ENCODE measurements around the gene ANXA9.

Gene ANXA9
- total RNA-seq = 0 to 0.29 (median 0) reads per million in 4 experiments

- no peak for DNase-seq
Measured at GRCh38 chr1:150981805-150982712, at the start of gene ANXA9. Gene ANXA9 (plus strand): TSS chr1:150982292. CDS start chr1:150983106, 814 bp downstream.

GRCh38 chr1:150944856-150945255, 37.2 kb upstream of the ANXA9 start:
- DNase-seq = no peak

GRCh38 chr1:150954708-150955107, 27.4 kb upstream of the ANXA9 start:
- DNase-seq = no peak

GRCh38 chr1:150955280-150955679, 26.8 kb upstream of the ANXA9 start:
- no peak for DNase-seq

- no peak for DNase-seq
Measured at GRCh38 chr1:150957666-150958065, 24.4 kb upstream of the ANXA9 start.

- DNase-seq = no peak
Measured at GRCh38 chr1:150960646-150961045, 21.4 kb upstream of the ANXA9 start.

GRCh38 chr1:150961756-150962155, 20.3 kb upstream of the ANXA9 start:
- DNase-seq = no peak

- DNase-seq = no peak
Measured at GRCh38 chr1:150963321-150964163, 18.6 kb upstream of the ANXA9 start.

GRCh38 chr1:150964164-150964489, 18.0 kb upstream of the ANXA9 start:
- no peak for DNase-seq

GRCh38 chr1:150965605-150966004, 16.5 kb upstream of the ANXA9 start:
- DNase-seq = no peak

GRCh38 chr1:150966011-150966410, 16.1 kb upstream of the ANXA9 start:
- DNase-seq = no peak

GRCh38 chr1:150967936-150968335, 14.2 kb upstream of the ANXA9 start:
- no peak for DNase-seq

GRCh38 chr1:150968491-150968890, 13.6 kb upstream of the ANXA9 start:
- no peak for DNase-seq

- no peak for DNase-seq
Measured at GRCh38 chr1:150969626-150970025, 12.5 kb upstream of the ANXA9 start.

GRCh38 chr1:150970808-150971582, 11.1 kb upstream of the ANXA9 start:
- DNase-seq = no peak

GRCh38 chr1:150971583-150972416, 10.3 kb upstream of the ANXA9 start:
- DNase-seq = no peak

- no peak for DNase-seq
Measured at GRCh38 chr1:150972417-150972940, 9.6 kb upstream of the ANXA9 start.

- no peak for DNase-seq
Measured at GRCh38 chr1:150973258-150973835, 8.7 kb upstream of the ANXA9 start.

- DNase-seq = peak; percentile 13
Measured at GRCh38 chr1:150973836-150974579, 8.1 kb upstream of the ANXA9 start.
